Dermis microvascular lymphatic vessel endothelial cell (primary cell): ENCODE data around the gene METTL21A. TPM values are rescaled to one million over a fixed set of nuclear protein-coding genes. Genes with fewer than 3 reads are reported as not detected.
A peak's percentile ranks its signal among the peaks of the same experiment; 100 is the strongest.

Experiments
- DNase-seq, 2 donors: peaks; one replicate each; pipeline versions ENCODE4 v3.0.0 to v3.0.0-alpha.2; 2010; ENCODE audit warnings: low read depth in 2 of 2
- total RNA-seq: library from RNA; depleted of rRNA; stranded (reverse); fragments of >200 nt; gene quantifications from 2 replicates; pipeline ENCODE4 v1.2.1, GENCODE V29; 2014

The METTL21A gene
- total RNA-seq, 1 donor from 2014 or later = 17.6 TPM

GRCh38 chr2:207624185-207625013, 795 bp downstream of the METTL21A start:
- DNase-seq = peak; percentile 70 to 79

GRCh38 chr2:207621501-207622039, 3.6 kb downstream of the METTL21A start:
- no peak for DNase-seq

- DNase-seq = peak in 1 of 2 donors; percentile 43
Observed at GRCh38 chr2:207619764-207620203, 5.4 kb downstream of the METTL21A start.

DNA sequence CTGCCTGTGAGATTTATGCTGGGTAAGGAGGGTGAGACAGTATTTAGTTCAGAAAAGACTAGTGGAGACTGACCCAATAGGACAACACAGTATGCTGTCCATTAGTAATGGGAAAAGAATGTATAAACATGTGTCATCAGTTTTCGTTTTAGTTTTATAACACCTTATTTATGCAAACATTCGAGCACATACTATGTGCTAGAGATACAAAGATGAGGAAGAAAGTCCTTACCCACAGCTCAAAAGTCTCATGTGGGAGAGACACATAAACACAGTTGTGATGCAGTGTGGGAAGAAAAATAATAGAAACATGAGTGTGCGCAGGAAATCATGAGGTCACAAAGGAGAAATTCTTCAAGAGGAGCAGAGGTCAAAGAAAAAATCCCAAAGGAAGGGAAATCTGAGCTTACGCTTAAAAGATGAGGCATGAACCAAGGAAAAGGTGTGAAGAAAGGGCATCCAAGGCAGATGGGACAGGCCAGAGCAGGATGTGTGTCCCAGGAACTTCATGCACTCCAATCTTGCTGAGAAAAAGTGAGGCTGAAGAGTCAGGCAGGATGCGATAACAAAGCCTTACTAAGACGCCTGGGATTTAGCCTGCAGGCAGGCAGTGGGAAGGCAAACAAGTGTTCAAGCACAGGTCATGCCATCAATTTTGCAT, 8.1 kb downstream of the METTL21A start:
- DNase-seq = peak; percentile 43 to 90

- peak in 1 of 2 donors; percentile 30 for DNase-seq
Observed at GRCh38 chr2:207616185-207616584, 9.0 kb downstream of the METTL21A start.

GRCh38 chr2:207614824-207615223, 10.4 kb downstream of the METTL21A start:
- DNase-seq = no peak

GRCh38 chr2:207612714-207613113, 12.5 kb downstream of the METTL21A start:
- no peak for DNase-seq

- no peak for DNase-seq
Observed at GRCh38 chr2:207606829-207607228, 18.4 kb downstream of the METTL21A start.

GRCh38 chr2:207606399-207606798, 18.8 kb downstream of the METTL21A start:
- no peak for DNase-seq

- no peak for DNase-seq
Observed at GRCh38 chr2:207603486-207603885, 21.7 kb downstream of the METTL21A start.

- no peak for DNase-seq
Observed at GRCh38 chr2:207601774-207602173, 23.4 kb downstream of the METTL21A start.

DNA sequence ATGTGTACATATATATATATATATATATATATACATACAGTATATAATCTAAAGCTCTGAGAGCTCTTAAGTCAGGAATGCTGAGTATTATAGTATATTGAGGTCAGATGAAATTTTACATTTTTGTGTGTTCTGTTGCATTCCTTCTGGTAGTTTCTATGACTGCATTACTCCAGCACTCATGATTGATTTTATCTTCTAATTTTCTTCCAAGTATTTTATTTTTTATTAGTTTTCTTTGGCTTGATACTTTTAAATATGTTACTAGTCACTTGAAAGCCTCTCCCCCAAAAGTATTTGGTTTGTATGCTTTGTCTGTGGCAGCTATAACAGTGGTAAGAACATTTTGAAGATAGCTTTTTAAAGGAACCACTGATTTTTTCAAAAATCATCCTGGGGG, 25.0 kb downstream of the METTL21A start:
- DNase-seq = no peak

DNA sequence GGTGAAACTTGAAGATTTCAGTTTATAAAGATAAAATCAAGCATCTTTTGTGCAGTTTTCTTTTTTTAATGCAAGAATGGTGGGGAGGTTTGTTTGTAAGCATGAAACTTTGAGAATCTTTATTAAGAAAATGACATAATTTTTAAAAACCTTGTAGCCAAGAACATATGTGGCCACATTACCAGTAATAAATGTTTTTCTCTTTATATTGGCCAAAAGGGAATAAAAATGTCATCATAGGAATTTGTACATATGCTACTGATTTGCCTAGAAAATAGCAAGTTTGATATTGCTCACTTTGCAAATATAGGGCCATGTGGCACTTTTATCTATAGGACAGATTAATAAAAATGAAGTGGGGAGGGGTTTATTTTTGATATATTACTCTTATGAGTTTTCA, 25.6 kb downstream of the METTL21A start:
- no peak for DNase-seq

GRCh38 chr2:207594731-207595130, 30.5 kb downstream of the METTL21A start:
- DNase-seq = no peak

- DNase-seq = no peak
Observed at GRCh38 chr2:207594264-207594663, 30.9 kb downstream of the METTL21A start.

DNA sequence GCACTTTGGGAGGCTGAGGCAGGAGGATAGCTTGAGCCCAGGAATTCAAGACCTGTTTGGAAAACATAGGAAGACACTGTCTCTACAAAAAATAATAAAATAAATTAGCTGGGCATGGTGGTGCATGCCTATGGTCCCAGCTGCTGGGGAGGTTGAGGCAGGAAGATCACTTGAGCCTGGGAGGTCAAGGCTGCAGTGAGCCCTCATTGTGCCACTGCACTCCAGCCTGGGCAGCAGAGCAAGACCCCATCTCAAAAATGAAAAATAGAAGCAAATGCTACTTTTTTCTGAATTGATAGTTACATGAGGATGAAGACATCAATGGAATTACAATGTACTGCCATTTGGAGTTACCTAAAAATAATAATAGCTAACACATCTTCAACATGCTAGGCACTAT, 31.9 kb downstream of the METTL21A start:
- DNase-seq = no peak

- DNase-seq = no peak
Observed at GRCh38 chr2:207589143-207589542, 36.1 kb downstream of the METTL21A start.

GRCh38 chr2:207587305-207587704, 37.9 kb downstream of the METTL21A start:
- no peak for DNase-seq

DNA sequence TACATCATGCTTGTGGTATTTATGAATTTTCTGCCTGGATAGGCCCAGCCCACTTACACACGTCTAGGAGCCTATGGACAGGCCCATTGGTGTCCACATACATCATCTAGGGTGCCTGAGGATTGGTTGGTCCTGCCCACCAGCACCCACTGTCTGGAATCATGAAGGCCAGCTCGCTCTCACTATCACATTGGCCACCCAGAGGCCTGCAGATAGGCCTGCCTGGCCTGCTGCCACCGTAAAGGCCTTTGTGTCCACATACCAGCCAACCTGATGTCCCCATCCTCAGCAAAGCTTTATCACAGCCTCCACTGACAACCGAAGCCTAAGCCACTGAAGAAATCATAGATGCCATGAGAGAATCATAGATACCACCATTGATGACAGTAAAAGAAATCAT, 40.2 kb downstream of the METTL21A start:
- no peak for DNase-seq

DNA sequence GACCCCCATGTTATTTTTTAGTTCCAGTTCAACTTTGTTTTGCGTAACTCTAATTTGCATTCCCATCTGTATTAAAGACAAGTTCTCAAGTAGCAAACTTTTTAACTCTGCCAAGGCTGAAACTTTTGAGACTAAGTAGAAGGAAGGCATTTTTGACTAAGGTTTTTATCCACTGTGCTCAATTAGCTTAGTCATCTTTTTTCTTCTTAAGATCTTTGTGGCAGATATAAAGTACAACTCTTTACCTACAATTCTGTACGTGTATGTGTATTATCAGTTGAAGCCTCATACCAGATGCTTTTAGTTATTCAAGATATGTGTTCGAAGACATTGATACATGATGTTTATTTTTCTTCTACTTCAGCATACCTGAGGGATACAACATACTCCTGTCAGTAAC, 53.8 kb downstream of the METTL21A start:
- no peak for DNase-seq

DNA sequence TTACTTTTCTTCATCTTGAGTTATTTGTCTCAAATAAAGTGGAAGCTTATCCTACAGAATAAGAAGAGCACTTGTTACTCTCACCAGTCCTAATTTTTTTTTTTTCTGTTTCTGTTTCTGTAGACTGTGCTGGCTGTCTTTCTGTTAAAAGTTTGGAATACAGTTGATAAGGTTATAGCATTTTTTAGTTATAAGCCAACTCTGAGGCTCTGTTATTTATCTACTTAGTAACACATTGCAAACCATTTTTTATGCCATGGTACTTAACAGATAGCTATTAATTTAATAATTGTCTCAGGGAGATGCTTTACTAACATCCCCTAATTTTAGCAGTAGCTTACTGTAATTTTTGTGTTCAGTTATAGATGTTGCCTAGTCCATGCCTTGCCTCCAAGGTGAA, 57.5 kb downstream of the METTL21A start:
- DNase-seq = no peak

DNA sequence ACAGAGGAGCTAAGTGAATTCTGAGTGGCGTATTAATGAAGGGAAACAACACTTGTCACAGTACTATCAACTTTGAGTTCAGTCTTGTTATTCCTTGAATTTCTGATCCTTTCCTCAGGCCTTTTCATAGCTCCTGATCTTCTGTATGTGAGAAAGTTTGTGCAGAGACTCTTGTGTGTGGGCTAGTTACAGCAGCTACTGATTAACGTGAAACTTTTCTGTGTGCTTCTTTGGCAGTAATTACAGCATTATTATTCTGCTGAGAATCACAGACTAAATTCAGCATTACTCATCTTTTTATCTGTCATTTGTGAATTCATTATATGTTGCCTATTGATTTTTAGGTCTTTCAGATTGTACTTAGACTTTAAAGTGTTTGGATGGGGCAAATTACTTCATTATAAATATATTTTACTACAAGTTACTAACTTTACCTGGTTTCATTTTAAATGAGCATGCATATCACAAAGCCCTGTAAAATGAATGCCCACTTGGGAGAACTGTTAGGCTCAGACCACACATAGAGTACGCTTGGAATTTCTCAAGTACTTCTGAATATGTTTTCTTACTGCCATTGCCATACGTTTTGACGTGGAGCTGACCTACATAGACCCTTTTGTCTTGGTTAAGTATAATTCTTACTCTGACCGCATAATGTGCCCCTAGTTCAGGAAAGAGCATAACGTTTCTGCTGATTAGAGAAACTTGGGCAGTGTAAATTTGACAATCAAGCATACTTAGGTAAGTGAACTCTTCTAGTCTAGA, 59.3 kb downstream of the METTL21A start:
- no peak for DNase-seq
